ENCODE results near the gene DNAJA3. TPM values are rescaled to one million over a fixed set of nuclear protein-coding genes. Genes with fewer than 3 reads are reported as not detected.

DNAJA3 gene
- total RNA-seq, 4 donors from 2014 or later: 13.8 to 44.9 (median 36.4) TPM

DNA sequence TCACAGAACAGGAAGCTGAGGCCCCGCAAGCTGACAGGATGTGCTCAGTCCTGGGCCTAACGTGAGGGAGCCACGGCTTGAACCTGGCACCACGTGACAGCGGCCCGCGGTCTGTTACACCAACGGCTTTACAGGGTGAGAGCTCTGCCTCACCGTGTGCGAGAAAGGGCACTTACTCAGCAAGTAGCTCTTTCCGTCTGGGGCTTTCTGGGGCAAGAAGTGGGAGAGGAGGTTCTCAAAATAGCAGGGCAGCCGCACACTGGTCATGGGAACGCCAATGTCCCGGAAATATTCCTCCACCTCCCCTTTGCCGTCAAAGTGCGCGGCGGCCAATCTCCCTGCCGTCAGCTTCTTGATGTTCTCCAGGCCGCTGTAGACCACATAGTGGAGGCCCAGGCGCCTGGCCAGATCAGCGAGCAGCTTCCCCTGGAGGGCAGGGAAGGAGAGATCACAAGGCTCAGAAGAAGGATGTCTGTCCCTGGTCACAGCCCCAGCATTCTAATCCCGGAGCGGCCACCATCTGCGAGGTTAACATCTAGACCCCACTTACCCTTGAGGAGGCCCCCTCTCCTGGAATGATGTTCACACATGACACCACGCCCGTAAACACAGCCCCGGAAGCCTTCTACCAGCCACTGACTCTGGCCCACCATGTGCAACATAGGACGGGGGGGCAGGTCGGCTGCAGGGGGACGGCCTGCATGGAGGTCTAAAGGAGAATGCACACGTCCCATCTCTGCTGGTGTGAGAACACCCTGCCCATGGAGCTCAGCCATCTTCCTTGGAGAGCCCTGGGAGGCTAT, 40.5 kb downstream of the DNAJA3 start:
- H3K27ac ChIP-seq: no peak overlapping the region
- no peak for DNase-seq
- intact Hi-C loops (cut with DNase I; ENCODE audit: low total_unique reads): no loop called here
- no peak for TF ChIP-seq POLR2A (IDR thresholded peaks at IDR 0.05)
- TF ChIP-seq, protein P1, sequence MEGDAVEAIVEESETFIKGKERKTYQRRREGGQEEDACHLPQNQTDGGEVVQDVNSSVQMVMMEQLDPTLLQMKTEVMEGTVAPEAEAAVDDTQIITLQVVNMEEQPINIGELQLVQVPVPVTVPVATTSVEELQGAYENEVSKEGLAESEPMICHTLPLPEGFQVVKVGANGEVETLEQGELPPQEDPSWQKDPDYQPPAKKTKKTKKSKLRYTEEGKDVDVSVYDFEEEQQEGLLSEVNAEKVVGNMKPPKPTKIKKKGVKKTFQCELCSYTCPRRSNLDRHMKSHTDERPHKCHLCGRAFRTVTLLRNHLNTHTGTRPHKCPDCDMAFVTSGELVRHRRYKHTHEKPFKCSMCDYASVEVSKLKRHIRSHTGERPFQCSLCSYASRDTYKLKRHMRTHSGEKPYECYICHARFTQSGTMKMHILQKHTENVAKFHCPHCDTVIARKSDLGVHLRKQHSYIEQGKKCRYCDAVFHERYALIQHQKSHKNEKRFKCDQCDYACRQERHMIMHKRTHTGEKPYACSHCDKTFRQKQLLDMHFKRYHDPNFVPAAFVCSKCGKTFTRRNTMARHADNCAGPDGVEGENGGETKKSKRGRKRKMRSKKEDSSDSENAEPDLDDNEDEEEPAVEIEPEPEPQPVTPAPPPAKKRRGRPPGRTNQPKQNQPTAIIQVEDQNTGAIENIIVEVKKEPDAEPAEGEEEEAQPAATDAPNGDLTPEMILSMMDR (IDR thresholded peaks at IDR 0.05): no peak
- H3K27me3 ChIP-seq: no peaks in the 10 kb centered on the region
- H3K9me3 ChIP-seq: no peaks in the 10 kb centered on the region
- H3K4me3 ChIP-seq: no peak overlapping the region
- no peaks in the 10 kb centered on the region for H3K4me1 ChIP-seq
- H3K36me3 ChIP-seq: no peaks in the 10 kb centered on the region

DNA sequence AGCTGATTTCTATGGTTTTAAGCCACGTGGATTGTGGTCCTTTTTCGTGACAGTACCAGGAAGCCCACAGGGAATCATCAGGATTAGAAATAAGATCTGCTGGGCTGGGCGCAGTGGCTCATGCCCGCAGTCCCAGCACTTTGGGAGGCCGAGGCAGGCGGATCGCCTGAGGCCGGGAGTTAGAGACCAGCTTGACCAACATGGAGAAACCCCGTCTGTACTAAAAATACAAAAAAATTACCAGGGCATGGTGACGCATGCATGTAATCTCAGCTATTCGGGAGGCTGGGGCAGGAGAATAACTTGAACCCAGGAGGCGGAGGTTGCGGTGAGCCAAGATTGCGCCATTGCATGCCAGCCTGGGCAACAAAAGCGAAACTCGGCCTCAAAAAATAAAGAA, 42.2 kb downstream of the DNAJA3 start:
- H3K27ac ChIP-seq: no peak overlapping the region
- H3K27me3 ChIP-seq: no peaks in the 10 kb centered on the region
- H3K4me1 ChIP-seq: no peaks in the 10 kb centered on the region
- no peaks in the 10 kb centered on the region for H3K9me3 ChIP-seq
- intact Hi-C loops (cut with DNase I; ENCODE audit: low total_unique reads): no loop called here
- DNase-seq: no peak
- H3K4me3 ChIP-seq: no peak overlapping the region
- TF ChIP-seq, protein P1 (IDR thresholded peaks at IDR 0.05): no peak
- no peak for TF ChIP-seq POLR2A (IDR thresholded peaks at IDR 0.05)
- no peaks in the 10 kb centered on the region for H3K36me3 ChIP-seq

DNA sequence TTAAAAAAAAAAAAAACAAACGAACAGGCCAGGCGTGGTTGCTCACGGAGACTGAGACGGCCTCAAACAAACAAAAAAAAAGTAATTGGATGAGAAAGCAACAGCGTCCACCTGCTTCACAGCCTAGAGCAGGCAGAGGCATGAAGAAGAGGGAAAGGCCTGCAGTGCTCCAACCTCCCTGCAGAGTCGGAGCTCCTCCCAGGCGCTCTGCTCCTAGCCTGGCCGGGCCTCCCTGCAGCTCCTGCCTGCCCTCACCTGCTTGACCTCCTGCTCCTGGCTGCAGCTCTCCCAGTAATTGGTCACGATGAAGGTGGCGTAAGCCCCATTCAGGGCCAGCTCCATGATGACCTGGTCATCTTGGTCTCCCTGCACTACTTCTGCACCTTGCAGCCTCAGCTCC, 43.3 kb downstream of the DNAJA3 start:
- Histone ChIP-seq H3K4me3 (no peak overlapping the region), H3K27ac (no peak overlapping the region), H3K36me3 (no peaks in the 10 kb centered on the region), H3K4me1 (no peaks in the 10 kb centered on the region), H3K27me3 (no peaks in the 10 kb centered on the region), H3K9me3 (no peaks in the 10 kb centered on the region)
- intact Hi-C loops (cut with DNase I; ENCODE audit: low total_unique reads): no loop called here
- no peak for DNase-seq
- TF ChIP-seq, protein P1 (IDR thresholded peaks at IDR 0.05): no peak
- no peak for TF ChIP-seq POLR2A (IDR thresholded peaks at IDR 0.05)

DNA sequence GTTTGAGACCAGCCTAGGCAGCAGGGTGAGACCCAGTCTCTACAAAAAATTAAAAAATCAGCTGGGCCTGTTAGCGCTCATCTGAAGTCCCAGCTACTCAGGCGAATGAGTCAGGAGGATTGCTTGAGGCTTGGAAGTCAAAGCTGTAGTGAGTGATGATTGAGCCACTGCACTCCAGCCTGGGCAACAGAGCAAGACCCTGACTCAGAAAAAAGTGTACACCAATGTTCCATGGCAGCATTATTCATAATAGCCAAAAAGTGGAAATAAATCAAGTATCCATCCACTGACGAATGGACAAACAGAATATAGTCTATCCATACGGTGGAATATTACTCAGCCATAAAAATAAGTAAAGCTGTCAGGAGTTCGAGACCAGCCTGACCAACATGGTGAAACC, 46.2 kb downstream of the DNAJA3 start:
- H3K4me1 ChIP-seq: no peaks in the 10 kb centered on the region
- no peaks in the 10 kb centered on the region for H3K27me3 ChIP-seq
- TF ChIP-seq, protein P1 (IDR thresholded peaks at IDR 0.05): no peak
- no peak for TF ChIP-seq POLR2A (IDR thresholded peaks at IDR 0.05)
- H3K36me3 ChIP-seq: no peaks in the 10 kb centered on the region
- H3K9me3 ChIP-seq: no peaks in the 10 kb centered on the region
- H3K4me3 ChIP-seq: no peak overlapping the region
- no peak for DNase-seq
- intact Hi-C loops (cut with DNase I; ENCODE audit: low total_unique reads): no loop called here
- no peak overlapping the region for H3K27ac ChIP-seq

DNA sequence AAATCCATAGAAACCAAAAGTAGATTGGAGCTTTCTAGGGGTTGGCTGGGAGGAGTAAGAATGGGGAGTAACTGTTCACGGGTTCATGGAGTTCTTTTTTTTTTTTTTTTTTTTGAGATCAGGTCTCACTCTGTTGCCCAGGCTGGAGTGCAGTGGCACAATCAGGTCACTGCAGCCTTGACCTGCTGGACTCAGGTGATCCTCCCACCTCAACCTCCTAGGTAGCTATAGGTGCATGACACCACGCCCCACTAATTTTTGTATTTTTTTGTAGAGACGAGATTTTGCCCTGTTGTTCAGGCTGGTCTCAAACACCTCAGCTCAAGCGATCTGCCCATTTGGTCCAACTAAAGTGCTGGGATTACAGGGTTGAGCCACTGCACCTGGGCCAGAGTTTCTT, 47.2 kb downstream of the DNAJA3 start:
- Histone ChIP-seq H3K27ac (no peak overlapping the region), H3K36me3 (no peaks in the 10 kb centered on the region), H3K4me1 (no peaks in the 10 kb centered on the region), H3K9me3 (no peaks in the 10 kb centered on the region), H3K4me3 (no peak overlapping the region), H3K27me3 (no peaks in the 10 kb centered on the region)
- intact Hi-C loops (cut with DNase I; ENCODE audit: low total_unique reads): no loop called here
- DNase-seq: no peak
- no peak for TF ChIP-seq POLR2A (IDR thresholded peaks at IDR 0.05)
- TF ChIP-seq, protein P1 (IDR thresholded peaks at IDR 0.05): no peak
